ENCODE data around the gene PTPRO. TPM values are rescaled to one million over a fixed set of nuclear protein-coding genes. Genes with fewer than 3 reads are reported as not detected.

The PTPRO gene
- total and polyA plus RNA-seq, 5 donors from 2014 or later = 0.88 to 2.9 (median 1.6) TPM

- H3K36me3 Mint-ChIP-seq = no peaks in the 10 kb centered on the region
- DNase-seq (no peak), ATAC-seq (ENCODE audit: low read depth in 2 of 2) (no peak)
- H3K4me1 Mint-ChIP-seq = no peaks in the 10 kb centered on the region
- no peaks in the 10 kb centered on the region for H3K36me3 ChIP-seq (ENCODE audit: control insufficient read depth, insufficient read depth, low read length)
- no peak overlapping the region for H3K27ac ChIP-seq (ENCODE audit: insufficient read depth, low read length, poor library complexity, severe bottlenecking)
- no peak overlapping the region for H3K4me3 ChIP-seq (ENCODE audit: low read depth, low read length)
- no peaks in the 10 kb centered on the region for H3K27me3 ChIP-seq (ENCODE audit: control insufficient read depth, insufficient read depth, low read length)
- peaks cover 0 to 2% (median 0%) of the 10 kb centered on the region in 7 donors for H3K9me3 Mint-ChIP-seq
- H3K9me3 ChIP-seq (ENCODE audit: control insufficient read depth in 2 of 2, low read length in 2 of 2) = no peaks in the 10 kb centered on the region
- H3K4me1 ChIP-seq (ENCODE audit: control insufficient read depth, insufficient read depth, low read length, poor library complexity, severe bottlenecking) = no peaks in the 10 kb centered on the region
- no peak overlapping the region for H3K4me3 Mint-ChIP-seq
- H3K27me3 Mint-ChIP-seq = no peaks in the 10 kb centered on the region
- no peak overlapping the region for H3K27ac Mint-ChIP-seq
Observed at GRCh38 chr12:15355766-15356165, 33.5 kb downstream of the PTPRO start.

- no peaks in the 10 kb centered on the region for H3K27me3 ChIP-seq (ENCODE audit: control insufficient read depth, insufficient read depth, low read length)
- no peaks in the 10 kb centered on the region for H3K9me3 ChIP-seq (ENCODE audit: control insufficient read depth in 2 of 2, low read length in 2 of 2)
- ATAC-seq (ENCODE audit: low read depth in 2 of 2) = no peak
- Mint-ChIP-seq H3K27ac (no peak overlapping the region), H3K4me1 (no peaks in the 10 kb centered on the region), H3K4me3 (no peak overlapping the region), H3K36me3 (no peaks in the 10 kb centered on the region), H3K27me3 (no peaks in the 10 kb centered on the region), H3K9me3 (peaks cover 0 to 2% (median 0%) of the 10 kb centered on the region in 7 donors)
- H3K4me3 ChIP-seq (ENCODE audit: low read depth, low read length) = no peak overlapping the region
- no peaks in the 10 kb centered on the region for H3K4me1 ChIP-seq (ENCODE audit: control insufficient read depth, insufficient read depth, low read length, poor library complexity, severe bottlenecking)
- no peak overlapping the region for H3K27ac ChIP-seq (ENCODE audit: insufficient read depth, low read length, poor library complexity, severe bottlenecking)
- H3K36me3 ChIP-seq (ENCODE audit: control insufficient read depth, insufficient read depth, low read length) = no peaks in the 10 kb centered on the region
- no peak for DNase-seq
Observed at GRCh38 chr12:15356951-15357364, 34.6 kb downstream of the PTPRO start.

GRCh38 chr12:15364221-15365160, 42.2 kb downstream of the PTPRO start:
- Histone ChIP-seq H3K4me3 (ENCODE audit: low read depth, low read length) (no peak overlapping the region), H3K36me3 (ENCODE audit: control insufficient read depth, insufficient read depth, low read length) (no peaks in the 10 kb centered on the region), H3K27me3 (ENCODE audit: control insufficient read depth, insufficient read depth, low read length) (no peaks in the 10 kb centered on the region), H3K9me3 (ENCODE audit: control insufficient read depth in 2 of 2, low read length in 2 of 2) (no peaks in the 10 kb centered on the region), H3K27ac (ENCODE audit: insufficient read depth, low read length, poor library complexity, severe bottlenecking) (no peak overlapping the region), H3K4me1 (ENCODE audit: control insufficient read depth, insufficient read depth, low read length, poor library complexity, severe bottlenecking) (no peaks in the 10 kb centered on the region)
- ATAC-seq (ENCODE audit: low read depth in 2 of 2) = no peak
- peaks cover 10% of the 10 kb centered on the region for H3K27me3 Mint-ChIP-seq
- H3K4me3 Mint-ChIP-seq = no peak overlapping the region
- no peak for DNase-seq
- no peaks in the 10 kb centered on the region for H3K36me3 Mint-ChIP-seq
- no peaks in the 10 kb centered on the region for H3K4me1 Mint-ChIP-seq
- no peak overlapping the region for H3K27ac Mint-ChIP-seq
- H3K9me3 Mint-ChIP-seq = peaks cover 0 to 4% (median 0%) of the 10 kb centered on the region in 7 donors

GRCh38 chr12:15368812-15369211, 46.5 kb downstream of the PTPRO start:
- H3K27ac Mint-ChIP-seq = no peak overlapping the region
- H3K27me3 Mint-ChIP-seq = peaks cover 9% of the 10 kb centered on the region
- Histone ChIP-seq H3K4me3 (ENCODE audit: low read depth, low read length) (no peak overlapping the region), H3K9me3 (ENCODE audit: control insufficient read depth in 2 of 2, low read length in 2 of 2) (no peaks in the 10 kb centered on the region), H3K27me3 (ENCODE audit: control insufficient read depth, insufficient read depth, low read length) (no peaks in the 10 kb centered on the region), H3K36me3 (ENCODE audit: control insufficient read depth, insufficient read depth, low read length) (no peaks in the 10 kb centered on the region), H3K27ac (ENCODE audit: insufficient read depth, low read length, poor library complexity, severe bottlenecking) (no peak overlapping the region), H3K4me1 (ENCODE audit: control insufficient read depth, insufficient read depth, low read length, poor library complexity, severe bottlenecking) (no peaks in the 10 kb centered on the region)
- DNase-seq (no peak), ATAC-seq (ENCODE audit: low read depth in 2 of 2) (no peak)
- no peaks in the 10 kb centered on the region for H3K36me3 Mint-ChIP-seq
- H3K4me1 Mint-ChIP-seq = no peaks in the 10 kb centered on the region
- H3K9me3 Mint-ChIP-seq = peaks cover 0 to 4% (median 2%) of the 10 kb centered on the region in 7 donors
- H3K4me3 Mint-ChIP-seq = no peak overlapping the region

GRCh38 chr12:15372352-15372751, 50.0 kb downstream of the PTPRO start:
- H3K27me3 ChIP-seq (ENCODE audit: control insufficient read depth, insufficient read depth, low read length) = no peaks in the 10 kb centered on the region
- Mint-ChIP-seq H3K27me3 (peaks cover 9% of the 10 kb centered on the region), H3K4me3 (no peak overlapping the region), H3K9me3 (peaks cover 0 to 16% (median 4%) of the 10 kb centered on the region in 7 donors), H3K36me3 (no peaks in the 10 kb centered on the region), H3K27ac (no peak overlapping the region), H3K4me1 (no peaks in the 10 kb centered on the region)
- H3K36me3 ChIP-seq (ENCODE audit: control insufficient read depth, insufficient read depth, low read length) = no peaks in the 10 kb centered on the region
- H3K27ac ChIP-seq (ENCODE audit: insufficient read depth, low read length, poor library complexity, severe bottlenecking) = no peak overlapping the region
- no peak for DNase-seq
- no peaks in the 10 kb centered on the region for H3K4me1 ChIP-seq (ENCODE audit: control insufficient read depth, insufficient read depth, low read length, poor library complexity, severe bottlenecking)
- H3K4me3 ChIP-seq (ENCODE audit: low read depth, low read length) = no peak overlapping the region
- peaks cover 9 to 16% of the 10 kb centered on the region in 2 experiments for H3K9me3 ChIP-seq (ENCODE audit: control insufficient read depth in 2 of 2, low read length in 2 of 2)
- ATAC-seq (ENCODE audit: low read depth in 2 of 2) = no peak

- Histone ChIP-seq H3K9me3 (ENCODE audit: control insufficient read depth in 2 of 2, low read length in 2 of 2) (no peaks in the 10 kb centered on the region), H3K4me1 (ENCODE audit: control insufficient read depth, insufficient read depth, low read length, poor library complexity, severe bottlenecking) (no peaks in the 10 kb centered on the region), H3K4me3 (ENCODE audit: low read depth, low read length) (no peak overlapping the region), H3K36me3 (ENCODE audit: control insufficient read depth, insufficient read depth, low read length) (no peaks in the 10 kb centered on the region), H3K27ac (ENCODE audit: insufficient read depth, low read length, poor library complexity, severe bottlenecking) (no peak overlapping the region), H3K27me3 (ENCODE audit: control insufficient read depth, insufficient read depth, low read length) (no peaks in the 10 kb centered on the region)
- DNase-seq = no peak
- Mint-ChIP-seq H3K36me3 (no peaks in the 10 kb centered on the region), H3K4me1 (no peaks in the 10 kb centered on the region), H3K4me3 (no peak overlapping the region), H3K27ac (no peak overlapping the region), H3K9me3 (no peaks in the 10 kb centered on the region), H3K27me3 (peaks cover 4% of the 10 kb centered on the region)
- ATAC-seq (ENCODE audit: low read depth in 2 of 2) = no peak
Observed at GRCh38 chr12:15387772-15388171, 65.5 kb downstream of the PTPRO start.

- H3K4me3 Mint-ChIP-seq = no peak overlapping the region
Observed at GRCh38 chr12:15389561-15389960, 67.3 kb downstream of the PTPRO start.

GRCh38 chr12:15393037-15393436, 70.7 kb downstream of the PTPRO start:
- ATAC-seq (ENCODE audit: low read depth in 2 of 2) (no peak), DNase-seq (no peak)
- H3K27me3 Mint-ChIP-seq = peaks cover 4% of the 10 kb centered on the region
- Histone ChIP-seq H3K4me3 (ENCODE audit: low read depth, low read length) (no peak overlapping the region), H3K4me1 (ENCODE audit: control insufficient read depth, insufficient read depth, low read length, poor library complexity, severe bottlenecking) (no peaks in the 10 kb centered on the region), H3K27me3 (ENCODE audit: control insufficient read depth, insufficient read depth, low read length) (no peaks in the 10 kb centered on the region), H3K36me3 (ENCODE audit: control insufficient read depth, insufficient read depth, low read length) (no peaks in the 10 kb centered on the region), H3K27ac (ENCODE audit: insufficient read depth, low read length, poor library complexity, severe bottlenecking) (no peak overlapping the region), H3K9me3 (ENCODE audit: control insufficient read depth in 2 of 2, low read length in 2 of 2) (no peaks in the 10 kb centered on the region)
- no peaks in the 10 kb centered on the region for H3K4me1 Mint-ChIP-seq
- no peaks in the 10 kb centered on the region for H3K36me3 Mint-ChIP-seq
- no peak overlapping the region for H3K4me3 Mint-ChIP-seq
- no peak overlapping the region for H3K27ac Mint-ChIP-seq
- H3K9me3 Mint-ChIP-seq = peaks cover 0 to 2% (median 0%) of the 10 kb centered on the region in 7 donors

More at GRCh38 chr12:15389561-15389960, 67.3 kb downstream of the PTPRO start:
- Histone ChIP-seq H3K27me3 (ENCODE audit: control insufficient read depth, insufficient read depth, low read length) (no peaks in the 10 kb centered on the region), H3K9me3 (ENCODE audit: control insufficient read depth in 2 of 2, low read length in 2 of 2) (no peaks in the 10 kb centered on the region), H3K27ac (ENCODE audit: insufficient read depth, low read length, poor library complexity, severe bottlenecking) (no peak overlapping the region), H3K4me1 (ENCODE audit: control insufficient read depth, insufficient read depth, low read length, poor library complexity, severe bottlenecking) (no peaks in the 10 kb centered on the region), H3K4me3 (ENCODE audit: low read depth, low read length) (no peak overlapping the region), H3K36me3 (ENCODE audit: control insufficient read depth, insufficient read depth, low read length) (no peaks in the 10 kb centered on the region)
- peaks cover 4% of the 10 kb centered on the region for H3K27me3 Mint-ChIP-seq
- ATAC-seq (ENCODE audit: low read depth in 2 of 2) = no peak
- H3K4me1 Mint-ChIP-seq = no peaks in the 10 kb centered on the region
- no peaks in the 10 kb centered on the region for H3K9me3 Mint-ChIP-seq
- no peak for DNase-seq
- no peak overlapping the region for H3K27ac Mint-ChIP-seq
- H3K36me3 Mint-ChIP-seq = no peaks in the 10 kb centered on the region

Measured in CD4-positive, CD25-positive, alpha-beta regulatory T cell (primary cell).